Activated T-helper 2 cell treated with anti-CD3 and anti-CD28 coated beads, Interferon-gamma antibody, Interleukin-2, Interleukin-4, amounts not matched to agents 10 μg/mL and 5 μg/mL and 100 μg/mL, durations not matched to agents 14 hours and 24 hours and 36 hours (primary cell): ENCODE measurements around the gene PHOSPHO1. TPM values are rescaled to one million over a fixed set of nuclear protein-coding genes. Genes with fewer than 3 reads are reported as not detected.

ENCODE experiments used
- DNase-seq: peaks from one replicate; pipeline ENCODE4 v3.0.0; 2021; ENCODE audit warnings: low spot score
- H3K27ac Mint-ChIP-seq: one replicate; pipeline ENCODE4 v1.8.0; 2021; ENCODE audit warnings: mixed read lengths
- H3K27me3 Mint-ChIP-seq: one replicate; pipeline ENCODE4 v1.8.0; 2021; ENCODE audit warnings: low read depth, mixed read lengths
- H3K36me3 Mint-ChIP-seq: one replicate; pipeline ENCODE4 v1.8.0; 2021; ENCODE audit warnings: low read depth, mixed read lengths
- H3K4me1 Mint-ChIP-seq: one replicate; pipeline ENCODE4 v1.8.0; 2021; ENCODE audit warnings: low read depth, mixed read lengths
- H3K4me3 Mint-ChIP-seq: one replicate; pipeline ENCODE4 v1.8.0; 2021; ENCODE audit warnings: low read depth, mild to moderate bottlenecking, moderate library complexity, mixed read lengths
- H3K9me3 Mint-ChIP-seq: one replicate; pipeline ENCODE4 v1.8.0; 2021; ENCODE audit warnings: mixed read lengths
- intact Hi-C: fragments of 100-400 bp; cut with micrococcal nuclease; formaldehyde crosslinking; loops from one replicate; pipeline ENCODE4 v1.15.1; 2023
- total RNA-seq: library from RNA; stranded (reverse); gene quantifications from 2 replicates; pipeline ENCODE4 v1.2.3, GENCODE V29; 2022

Gene PHOSPHO1
- total RNA-seq, 1 donor from 2014 or later: not detected

DNA sequence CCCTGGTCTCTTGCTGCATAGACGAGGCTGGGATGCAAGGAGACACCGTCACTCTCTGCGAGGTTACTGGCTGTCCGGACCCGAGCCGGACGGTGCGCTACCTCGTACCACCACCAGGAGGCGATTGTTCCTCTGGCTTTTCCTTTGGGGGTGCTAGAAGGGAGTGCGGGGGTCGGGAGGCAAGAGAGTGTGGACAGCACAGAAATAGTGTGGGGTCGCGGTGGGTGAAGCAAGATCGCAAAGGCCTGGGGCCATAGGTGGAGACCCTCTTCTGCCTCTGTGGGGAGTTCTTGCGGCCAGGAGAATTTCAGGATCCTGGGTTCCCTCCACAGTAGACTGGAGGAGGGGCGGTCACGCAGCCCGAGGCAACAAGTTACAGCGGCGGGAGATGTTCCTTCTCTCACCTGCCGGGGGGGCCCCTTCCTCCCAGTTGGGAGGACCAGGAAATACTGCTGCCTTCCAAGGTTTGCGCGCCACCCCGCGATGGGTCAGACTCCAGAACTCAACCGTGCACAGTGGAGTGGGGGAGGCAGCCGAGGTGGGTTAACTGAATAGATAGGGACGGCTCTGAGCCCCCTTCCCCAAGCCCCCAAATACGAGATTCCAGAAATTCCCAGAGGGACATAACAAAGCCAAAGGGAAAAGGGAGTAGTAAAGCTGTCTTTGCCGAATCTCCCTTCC, 6.9 kb downstream of the PHOSPHO1 start:
- Mint-ChIP-seq H3K27me3 (peaks cover 23% of the 10 kb centered on the region), H3K4me3 (peak overlapping the region; percentile 64), H3K9me3 (no peaks in the 10 kb centered on the region), H3K27ac (no peak overlapping the region), H3K4me1 (peaks cover 32% of the 10 kb centered on the region), H3K36me3 (peaks cover 40% of the 10 kb centered on the region)
- DNase-seq: peak; percentile 52
- intact Hi-C loops: no loop called here

DNA sequence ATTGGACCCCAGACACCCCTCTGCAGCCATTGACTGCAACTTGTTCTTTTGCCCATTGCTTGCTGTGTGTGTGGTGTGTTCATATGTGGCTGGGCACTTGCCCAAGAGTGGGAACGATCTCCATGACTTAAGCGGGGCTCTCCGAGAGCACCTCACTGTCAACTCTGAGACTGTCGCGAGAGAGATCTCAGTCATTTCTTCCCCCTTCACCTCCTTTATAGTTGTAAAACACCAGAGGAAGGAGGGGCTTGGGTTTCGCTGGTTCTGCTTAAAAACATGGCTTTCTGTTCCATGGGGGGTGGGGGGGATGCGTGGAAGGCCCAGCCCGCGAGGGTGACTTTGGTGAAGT, 7.4 kb downstream of the PHOSPHO1 start:
- Mint-ChIP-seq H3K36me3 (peaks cover 43% of the 10 kb centered on the region), H3K4me3 (peak overlapping the region; percentile 64), H3K9me3 (no peaks in the 10 kb centered on the region), H3K27me3 (peaks cover 21% of the 10 kb centered on the region), H3K27ac (no peak overlapping the region), H3K4me1 (peaks cover 35% of the 10 kb centered on the region)
- no peak for DNase-seq
- intact Hi-C loops: no loop called here

DNA sequence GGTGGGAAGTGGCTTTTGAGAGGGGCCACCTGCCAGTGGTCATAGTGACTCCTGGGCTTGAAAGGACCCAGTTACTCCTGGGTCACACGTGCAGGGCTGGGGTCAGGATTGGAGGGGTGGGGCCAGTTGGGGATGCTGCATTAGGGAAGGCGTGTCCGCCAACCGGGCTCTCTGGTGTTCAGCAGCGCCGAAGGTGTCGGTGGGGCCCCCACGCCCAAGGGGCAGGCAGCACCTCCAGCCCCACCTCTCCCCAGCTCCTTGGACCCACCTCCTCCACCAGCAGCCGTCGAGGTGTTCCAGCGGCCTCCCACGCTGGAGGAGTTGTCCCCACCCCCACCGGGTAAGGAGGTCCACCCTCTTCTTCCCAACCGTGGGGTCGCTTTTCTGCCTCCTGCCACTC, 10.6 kb downstream of the PHOSPHO1 start:
- no peak for DNase-seq
- peak overlapping the region; percentile 42 for H3K27ac Mint-ChIP-seq
- peaks cover 8% of the 10 kb centered on the region for H3K27me3 Mint-ChIP-seq
- no peak overlapping the region for H3K4me3 Mint-ChIP-seq
- no peaks in the 10 kb centered on the region for H3K9me3 Mint-ChIP-seq
- peaks cover 54% of the 10 kb centered on the region for H3K4me1 Mint-ChIP-seq
- intact Hi-C loops: loop anchor here (2.0 kb wide), 1 partner anchor 25 kb away; no protein-coding TSS in a partner anchor
- H3K36me3 Mint-ChIP-seq: peaks cover 66% of the 10 kb centered on the region

DNA sequence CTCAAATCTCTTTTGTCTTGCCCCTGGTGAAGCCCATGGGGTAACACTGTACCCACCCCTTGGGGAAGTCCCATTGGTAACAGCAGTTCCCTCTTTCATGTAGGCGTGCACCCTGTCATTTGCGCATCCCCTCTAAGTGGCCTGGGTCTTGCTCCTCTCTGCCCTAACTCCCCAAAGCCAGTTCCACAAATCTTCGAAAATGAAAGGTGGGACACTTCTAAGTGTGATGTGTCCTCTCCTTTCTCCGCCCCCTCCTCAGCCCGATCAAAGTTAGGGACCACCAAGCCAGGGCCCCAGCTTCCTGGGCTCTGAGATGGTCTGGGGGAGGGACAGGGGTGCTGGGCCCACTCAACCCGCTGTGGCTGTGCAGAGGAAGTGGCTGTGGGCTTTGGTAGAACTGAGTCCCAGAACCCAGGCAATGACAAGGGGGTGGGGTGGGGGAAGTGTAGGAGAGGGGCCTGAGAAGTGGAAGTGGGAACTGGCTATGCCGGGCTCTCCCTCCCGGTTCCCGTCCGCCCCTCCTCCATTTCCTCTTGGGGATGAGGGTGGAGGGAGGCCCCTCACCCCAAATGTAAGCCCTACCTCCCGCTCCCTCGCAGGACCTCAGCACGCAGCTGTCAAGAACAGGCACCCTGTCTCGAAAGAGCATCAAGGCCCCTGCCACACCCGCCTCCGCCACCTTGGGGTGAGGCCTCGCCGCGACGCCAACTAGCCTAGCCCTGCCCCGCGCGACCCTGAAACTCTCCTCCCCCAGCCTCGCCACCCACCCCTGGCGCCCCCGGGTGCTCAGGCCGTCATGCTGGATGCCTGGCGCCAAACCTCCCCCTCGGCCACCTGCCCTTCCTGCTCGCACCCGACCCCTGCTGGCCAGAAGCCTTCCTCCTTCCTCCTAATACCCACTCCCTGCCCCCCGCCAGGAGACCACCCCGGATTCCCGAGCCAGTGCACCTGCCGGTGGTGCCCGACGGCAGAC, 11.4 kb downstream of the PHOSPHO1 start:
- H3K4me3 Mint-ChIP-seq: peak overlapping the region; percentile 49
- H3K4me1 Mint-ChIP-seq: peaks cover 54% of the 10 kb centered on the region
- peak overlapping the region; percentile 68 for H3K27ac Mint-ChIP-seq
- intact Hi-C loops: loop anchor here (2.0 kb wide), 1 partner anchor 24 kb away; no protein-coding TSS in a partner anchor
- H3K9me3 Mint-ChIP-seq: no peaks in the 10 kb centered on the region
- DNase-seq: peak; percentile 18
- peaks cover 5% of the 10 kb centered on the region for H3K27me3 Mint-ChIP-seq
- peaks cover 72% of the 10 kb centered on the region for H3K36me3 Mint-ChIP-seq

DNA sequence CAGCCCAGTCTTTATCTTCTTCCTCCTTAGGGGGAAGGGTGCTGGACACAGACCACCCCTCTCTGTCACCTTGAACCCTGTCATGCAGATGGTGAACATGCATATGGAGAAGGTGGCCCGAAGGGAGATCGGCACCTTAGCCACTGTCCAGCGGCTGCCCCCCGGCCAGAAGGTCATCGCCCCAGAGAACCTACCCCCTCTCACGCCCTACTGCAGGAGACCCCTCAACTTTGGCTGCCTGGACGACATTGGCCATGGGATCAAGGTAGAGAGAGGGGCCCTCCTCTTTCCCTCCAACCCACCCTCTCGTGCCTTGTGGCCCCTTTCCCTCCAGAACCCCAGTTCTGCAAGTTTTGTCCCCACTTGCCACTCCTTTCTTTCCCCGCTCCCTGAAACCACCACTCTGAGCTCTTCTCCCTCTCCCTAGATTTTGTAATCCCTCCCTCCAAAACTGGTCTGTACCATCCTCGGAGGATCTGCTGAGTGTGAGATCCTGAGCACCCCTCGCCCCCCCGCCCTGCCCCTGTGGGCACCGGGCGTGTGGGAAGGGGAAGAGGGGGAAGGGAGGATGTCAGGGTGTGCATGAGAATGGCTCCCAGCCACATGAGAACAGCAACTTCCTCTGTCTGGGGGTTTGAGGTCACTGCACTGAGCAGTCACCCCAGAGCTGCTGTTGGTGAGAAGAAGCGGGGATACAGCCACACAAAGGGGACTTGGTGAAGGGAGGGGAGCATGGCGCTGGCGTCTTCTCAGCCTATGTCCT, 12.8 kb downstream of the PHOSPHO1 start:
- peaks cover 54% of the 10 kb centered on the region for H3K4me1 Mint-ChIP-seq
- H3K36me3 Mint-ChIP-seq: peaks cover 73% of the 10 kb centered on the region
- H3K9me3 Mint-ChIP-seq: no peaks in the 10 kb centered on the region
- H3K27me3 Mint-ChIP-seq: no peaks in the 10 kb centered on the region
- DNase-seq: peak; percentile 61
- H3K4me3 Mint-ChIP-seq: peak overlapping the region; percentile 72
- peak overlapping the region; percentile 92 for H3K27ac Mint-ChIP-seq
- intact Hi-C loops: loop anchor here (2.0 kb wide), 1 partner anchor 23 kb away; no protein-coding TSS in a partner anchor

DNA sequence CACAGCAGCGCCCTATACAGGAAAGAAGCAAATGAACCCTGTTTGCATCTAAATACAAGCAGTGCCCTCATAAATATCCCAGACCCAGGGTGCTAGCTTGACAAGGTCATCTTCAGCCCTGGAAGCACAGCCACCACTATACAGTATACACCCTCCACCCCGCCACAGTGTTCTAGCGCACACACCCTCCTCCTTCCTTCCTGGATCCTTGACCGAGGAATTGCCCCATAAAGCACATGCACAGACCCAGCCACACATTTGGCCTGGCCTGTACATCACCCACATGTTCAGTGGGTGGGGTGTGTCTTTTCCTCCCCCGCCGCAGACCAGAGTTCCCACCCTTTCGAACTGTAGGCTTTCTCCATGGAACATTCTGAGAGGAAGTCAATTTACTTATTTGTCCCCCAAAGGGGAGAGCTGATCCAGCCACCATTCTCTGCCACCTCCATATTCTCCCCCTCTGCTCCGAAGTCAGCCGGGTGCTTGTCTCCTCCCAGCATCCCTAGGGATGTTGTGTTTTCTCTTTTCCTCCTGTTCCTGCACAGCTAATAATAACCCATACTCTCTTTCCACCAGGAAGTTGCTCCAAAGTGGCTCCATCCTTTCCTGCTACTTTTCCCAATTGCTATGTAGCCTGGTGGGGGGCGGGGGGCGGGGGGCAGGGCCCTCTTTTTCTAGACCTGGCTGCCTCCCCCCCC, 13.5 kb downstream of the PHOSPHO1 start:
- peak overlapping the region; percentile 3 for H3K4me3 Mint-ChIP-seq
- intact Hi-C loops: no loop called here
- H3K27ac Mint-ChIP-seq: peak overlapping the region; percentile 44
- no peaks in the 10 kb centered on the region for H3K9me3 Mint-ChIP-seq
- DNase-seq: no peak
- H3K4me1 Mint-ChIP-seq: peaks cover 61% of the 10 kb centered on the region
- no peaks in the 10 kb centered on the region for H3K27me3 Mint-ChIP-seq
- H3K36me3 Mint-ChIP-seq: peaks cover 70% of the 10 kb centered on the region

DNA sequence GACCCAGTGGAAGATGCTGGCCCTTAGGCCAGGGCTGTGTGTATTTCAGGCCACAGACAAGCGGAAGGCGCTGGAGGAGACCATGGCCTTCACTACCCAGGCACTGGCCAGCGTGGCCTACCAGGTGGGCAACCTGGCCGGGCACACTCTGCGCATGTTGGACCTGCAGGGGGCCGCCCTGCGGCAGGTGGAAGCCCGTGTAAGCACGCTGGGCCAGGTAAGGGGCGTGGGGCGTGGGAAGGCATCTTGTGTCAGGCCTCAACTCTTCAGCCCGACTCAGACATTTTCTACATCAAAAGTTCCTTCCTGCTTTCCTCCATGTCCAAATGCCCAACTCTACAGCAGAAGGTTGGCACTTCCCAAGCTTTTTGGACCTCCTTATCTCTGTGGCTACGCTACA, 14.1 kb downstream of the PHOSPHO1 start:
- H3K4me1 Mint-ChIP-seq: peaks cover 62% of the 10 kb centered on the region
- H3K27me3 Mint-ChIP-seq: no peaks in the 10 kb centered on the region
- intact Hi-C loops: no loop called here
- peaks cover 65% of the 10 kb centered on the region for H3K36me3 Mint-ChIP-seq
- H3K27ac Mint-ChIP-seq: peak overlapping the region; percentile 78
- DNase-seq: no peak
- H3K9me3 Mint-ChIP-seq: no peaks in the 10 kb centered on the region
- H3K4me3 Mint-ChIP-seq: peak overlapping the region; percentile 14

DNA sequence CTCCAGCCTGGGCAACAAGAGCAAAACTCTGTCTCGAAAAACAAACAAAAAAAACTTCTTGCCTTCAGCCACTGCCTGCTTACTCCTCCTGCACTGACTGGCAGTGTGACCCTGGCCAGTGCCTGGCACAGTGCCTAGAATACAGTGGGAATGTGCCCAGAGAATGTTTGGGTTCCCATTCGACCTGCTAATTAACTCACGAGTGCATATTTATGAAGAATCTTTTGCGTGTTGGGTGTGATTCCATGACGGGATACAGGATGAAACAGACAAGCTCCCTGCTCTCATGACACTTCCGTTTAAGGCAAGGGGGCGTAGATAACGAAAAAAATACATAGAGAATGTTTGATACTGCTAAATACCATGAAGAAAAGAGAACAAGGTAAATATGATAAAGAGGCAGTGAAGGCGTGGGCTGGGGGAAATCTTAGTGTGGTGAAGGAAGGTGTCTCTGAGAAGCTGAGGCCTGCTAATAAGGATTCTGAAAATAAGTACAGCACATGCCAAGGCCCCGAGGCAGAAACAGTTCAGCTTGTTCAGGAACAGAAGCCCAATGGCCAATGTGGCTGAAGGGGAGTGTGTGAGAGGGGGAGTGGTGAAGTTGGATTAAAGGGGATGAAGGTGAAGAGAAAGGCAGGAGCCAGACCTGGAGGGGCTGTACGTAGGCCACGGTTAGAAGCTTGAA, 15.8 kb downstream of the PHOSPHO1 start:
- intact Hi-C loops: no loop called here
- no peak for DNase-seq
- H3K27me3 Mint-ChIP-seq: no peaks in the 10 kb centered on the region
- H3K9me3 Mint-ChIP-seq: no peaks in the 10 kb centered on the region
- peak overlapping the region; percentile 62 for H3K4me3 Mint-ChIP-seq
- peaks cover 72% of the 10 kb centered on the region for H3K4me1 Mint-ChIP-seq
- H3K36me3 Mint-ChIP-seq: peaks cover 61% of the 10 kb centered on the region
- peak overlapping the region; percentile 83 for H3K27ac Mint-ChIP-seq

DNA sequence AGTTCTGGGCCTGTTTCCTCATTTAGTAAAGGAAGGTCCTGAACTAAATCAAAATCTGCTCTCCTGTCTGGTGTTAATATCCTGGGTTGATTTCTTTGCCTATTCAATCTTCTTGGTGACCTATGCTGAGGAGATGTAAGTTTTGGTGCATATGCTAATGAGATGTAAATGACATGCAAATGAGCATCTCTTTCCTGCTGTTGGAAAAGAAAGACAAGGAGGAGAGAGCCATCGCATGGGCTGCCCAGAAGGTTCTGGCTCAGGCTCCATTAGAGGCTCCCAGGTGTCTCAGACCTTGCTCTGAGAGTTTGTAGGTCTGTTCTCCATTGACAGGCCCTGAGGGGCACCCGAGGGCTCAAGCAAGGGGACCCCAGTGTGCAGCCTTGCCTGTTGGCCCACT, 16.7 kb downstream of the PHOSPHO1 start:
- Mint-ChIP-seq H3K9me3 (no peaks in the 10 kb centered on the region), H3K4me1 (peaks cover 76% of the 10 kb centered on the region), H3K36me3 (peaks cover 52% of the 10 kb centered on the region), H3K4me3 (peak overlapping the region; percentile 19), H3K27ac (peak overlapping the region; percentile 29), H3K27me3 (no peaks in the 10 kb centered on the region)
- intact Hi-C loops: no loop called here
- no peak for DNase-seq

DNA sequence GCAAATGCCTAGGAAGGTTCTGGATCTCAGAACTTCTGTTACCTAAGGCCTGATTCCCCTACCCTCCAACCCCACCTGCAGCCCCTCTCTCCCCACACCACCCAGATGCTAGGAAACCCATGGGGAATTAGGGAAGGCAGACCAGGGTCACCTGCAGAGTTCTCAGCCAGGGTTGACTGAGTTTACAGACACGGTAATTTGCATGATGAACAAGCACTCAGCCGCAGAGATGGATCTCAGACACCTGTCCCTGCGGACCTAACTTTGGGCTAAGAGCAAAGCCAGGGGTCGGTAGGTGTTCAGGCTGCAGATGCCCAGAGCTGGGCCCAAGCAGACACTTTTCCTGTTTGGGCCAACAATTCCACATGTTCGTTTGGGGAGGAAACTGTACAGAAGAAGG, 17.2 kb downstream of the PHOSPHO1 start:
- H3K4me3 Mint-ChIP-seq: peak overlapping the region; percentile 1
- H3K27ac Mint-ChIP-seq: no peak overlapping the region
- H3K4me1 Mint-ChIP-seq: peaks cover 77% of the 10 kb centered on the region
- peaks cover 49% of the 10 kb centered on the region for H3K36me3 Mint-ChIP-seq
- DNase-seq: no peak
- no peaks in the 10 kb centered on the region for H3K27me3 Mint-ChIP-seq
- no peaks in the 10 kb centered on the region for H3K9me3 Mint-ChIP-seq
- intact Hi-C loops: no loop called here

DNA sequence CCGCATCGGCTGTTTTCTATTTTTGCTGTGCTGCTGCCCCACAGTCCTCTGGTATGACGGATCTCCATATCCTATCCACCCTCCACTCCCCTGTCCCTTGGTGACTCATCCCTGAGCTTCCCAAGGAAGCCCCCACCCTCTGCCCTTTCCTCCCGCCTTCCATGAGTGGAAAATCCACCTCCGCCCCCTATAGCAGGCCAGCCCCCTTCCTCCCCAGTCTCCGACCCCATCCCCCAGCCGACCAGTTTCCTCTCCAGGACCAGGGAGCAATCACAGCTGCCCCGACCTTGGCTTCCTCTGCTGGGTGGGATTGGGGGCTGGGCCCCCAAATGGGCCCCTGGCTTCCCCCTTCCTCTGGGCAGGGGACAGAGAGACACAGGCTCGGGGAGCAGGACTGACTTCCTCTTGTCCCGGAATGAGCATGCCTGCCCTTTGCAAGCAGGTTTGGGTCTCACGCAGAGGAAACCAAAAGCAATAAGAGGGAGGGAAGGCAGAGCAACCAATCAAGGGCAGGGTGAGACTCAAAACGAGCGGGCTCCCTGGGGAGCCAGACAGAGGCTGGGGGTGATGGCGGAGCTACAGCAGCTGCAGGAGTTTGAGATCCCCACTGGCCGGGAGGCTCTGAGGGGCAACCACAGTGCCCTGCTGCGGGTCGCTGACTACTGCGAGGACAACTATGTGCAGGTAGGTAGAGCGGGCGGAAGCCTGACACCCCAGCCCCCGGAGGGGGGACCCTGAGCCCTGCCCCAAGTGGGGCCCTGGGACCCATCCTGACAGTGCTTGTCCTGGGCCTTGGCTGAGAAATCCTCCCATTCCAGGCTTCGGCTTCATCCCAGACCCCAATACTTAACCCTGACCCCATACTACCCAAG, 20.2 kb downstream of the PHOSPHO1 start, which contains the start of the genes ABI3 and GNGT2:
Gene ABI3, plus strand, starts transcription at position 550 of the 872 bp plus-strand sequence. Its CDS starts 18 bp downstream, at position 568.
Gene GNGT2, minus strand, starts transcription at position 417 of the 872 bp plus-strand sequence. CDS start 3,152 bp downstream, outside the sequence.
- intact Hi-C loops: loop anchor here (1.0 kb wide), 1 partner anchor 18 kb away; no protein-coding TSS in a partner anchor
- peak within 1 kb of the TSS; percentile 91 for H3K4me3 Mint-ChIP-seq
- no peaks in the 10 kb centered on the region for H3K27me3 Mint-ChIP-seq
- peaks cover 31% of the 10 kb centered on the region for H3K36me3 Mint-ChIP-seq
- peak within 1 kb of the TSS; percentile 87 for H3K27ac Mint-ChIP-seq
- H3K4me1 Mint-ChIP-seq: peaks cover 53% of the 10 kb centered on the region
- DNase-seq: peak; percentile 64
- H3K9me3 Mint-ChIP-seq: no peaks in the 10 kb centered on the region
